GM19324 (cell line): ENCODE measurements around the gene BCAS3.

Source experiments
- ATAC-seq: cut with Tn5 transposase; IDR thresholded peaks from one replicate; pipeline ENCODE4 v1.9.1; 2021; ENCODE audit warnings: mild to moderate bottlenecking, moderate library complexity; ENCODE audit not compliant: unreplicated experiment, low FRiP score

BCAS3 gene

GRCh38 chr17:61299517-61300513, 622.2 kb downstream of the BCAS3 start:
- no peak for ATAC-seq

DNA sequence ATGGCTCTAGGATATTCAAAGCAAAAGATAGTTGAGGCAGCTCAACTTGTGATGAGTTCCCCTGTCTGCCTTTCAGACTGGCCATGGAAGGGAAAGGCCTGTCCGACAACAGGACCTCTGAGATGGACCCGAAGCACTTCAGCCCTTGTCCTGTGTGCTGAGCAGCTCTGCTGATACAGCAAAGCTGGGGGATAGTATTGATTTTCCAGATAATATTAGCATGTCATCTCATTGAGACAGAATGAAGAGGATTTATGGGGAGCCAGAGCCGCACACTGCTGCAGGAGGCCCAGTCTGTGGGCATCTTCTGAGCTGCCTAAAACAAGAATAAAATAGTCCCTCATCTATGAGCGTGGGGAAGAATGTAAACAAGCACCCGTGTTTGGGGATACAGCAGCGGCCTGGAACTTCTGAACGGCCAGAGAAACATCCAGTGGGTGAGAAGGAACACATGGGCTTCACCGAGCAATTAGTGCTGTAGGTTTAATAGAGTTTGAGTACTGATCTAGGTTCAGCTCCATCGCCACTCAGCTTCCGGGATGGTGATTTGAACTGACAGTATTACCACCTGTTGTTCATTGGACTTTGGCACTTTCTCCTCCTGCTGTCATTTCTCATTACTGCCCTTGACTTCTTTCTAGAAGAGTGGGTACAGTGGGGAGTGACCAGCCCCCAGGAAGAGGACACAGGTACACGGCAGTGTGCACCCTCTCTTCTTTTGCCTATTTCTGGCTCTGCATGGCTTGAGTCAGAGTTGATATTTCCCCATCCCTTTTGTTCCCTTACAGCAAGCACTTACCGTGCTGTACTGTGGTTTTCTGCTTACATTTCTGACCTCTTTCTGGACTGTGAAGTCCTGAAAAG, 625.5 kb downstream of the BCAS3 start:
- ATAC-seq = no peak

DNA sequence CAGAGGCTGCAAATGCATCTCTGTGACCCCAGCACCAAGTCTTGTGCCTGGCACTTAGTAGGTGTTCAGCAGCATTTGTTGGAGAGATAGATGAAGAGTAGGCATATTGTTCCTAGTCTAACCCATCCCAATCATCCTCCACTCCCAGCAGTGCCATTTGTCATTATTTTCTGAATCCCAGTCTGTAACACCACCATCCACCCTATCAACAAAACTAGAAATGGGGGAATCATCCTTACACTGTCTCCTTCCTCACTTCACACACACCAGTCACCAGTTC, 626.1 kb downstream of the BCAS3 start:
- no peak for ATAC-seq

DNA sequence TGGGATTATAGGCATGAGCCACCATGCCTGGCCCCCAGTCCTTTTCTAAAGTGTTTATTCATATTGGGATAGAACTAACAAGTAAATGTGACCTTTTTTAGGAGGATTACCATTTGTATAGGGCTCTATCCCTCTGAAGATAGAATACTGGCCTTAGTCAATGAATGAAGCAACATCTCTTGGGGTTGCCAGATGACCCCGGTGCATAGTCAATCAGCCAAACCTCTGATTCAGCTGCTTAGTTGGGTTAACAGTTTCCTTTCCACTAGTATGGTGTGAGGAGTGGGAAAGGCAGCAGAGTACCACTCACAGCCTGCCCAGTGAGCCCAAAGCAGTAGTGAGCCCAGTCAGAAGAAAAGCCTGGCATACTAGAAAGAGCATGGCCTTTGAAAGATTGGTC, 627.4 kb downstream of the BCAS3 start:
- no peak for ATAC-seq

DNA sequence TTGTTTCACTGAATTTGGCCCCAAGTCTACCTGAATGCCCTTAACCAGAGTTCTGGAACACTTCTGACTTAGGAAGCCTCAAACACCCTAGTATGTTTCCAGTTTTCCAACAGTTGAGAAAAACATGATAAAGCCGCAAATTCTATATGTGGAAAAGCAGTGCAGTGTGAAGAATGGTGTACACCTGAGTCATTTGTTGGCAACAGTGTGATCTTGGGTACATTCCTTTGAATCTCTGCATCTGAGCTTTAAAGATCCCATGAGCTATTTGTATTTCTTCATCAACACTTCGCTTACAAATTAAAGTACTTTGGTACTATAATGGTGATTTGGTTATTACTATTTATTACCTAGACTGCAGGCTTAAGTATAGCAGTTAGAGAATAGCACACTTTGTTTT, 628.4 kb downstream of the BCAS3 start:
- no peak for ATAC-seq

DNA sequence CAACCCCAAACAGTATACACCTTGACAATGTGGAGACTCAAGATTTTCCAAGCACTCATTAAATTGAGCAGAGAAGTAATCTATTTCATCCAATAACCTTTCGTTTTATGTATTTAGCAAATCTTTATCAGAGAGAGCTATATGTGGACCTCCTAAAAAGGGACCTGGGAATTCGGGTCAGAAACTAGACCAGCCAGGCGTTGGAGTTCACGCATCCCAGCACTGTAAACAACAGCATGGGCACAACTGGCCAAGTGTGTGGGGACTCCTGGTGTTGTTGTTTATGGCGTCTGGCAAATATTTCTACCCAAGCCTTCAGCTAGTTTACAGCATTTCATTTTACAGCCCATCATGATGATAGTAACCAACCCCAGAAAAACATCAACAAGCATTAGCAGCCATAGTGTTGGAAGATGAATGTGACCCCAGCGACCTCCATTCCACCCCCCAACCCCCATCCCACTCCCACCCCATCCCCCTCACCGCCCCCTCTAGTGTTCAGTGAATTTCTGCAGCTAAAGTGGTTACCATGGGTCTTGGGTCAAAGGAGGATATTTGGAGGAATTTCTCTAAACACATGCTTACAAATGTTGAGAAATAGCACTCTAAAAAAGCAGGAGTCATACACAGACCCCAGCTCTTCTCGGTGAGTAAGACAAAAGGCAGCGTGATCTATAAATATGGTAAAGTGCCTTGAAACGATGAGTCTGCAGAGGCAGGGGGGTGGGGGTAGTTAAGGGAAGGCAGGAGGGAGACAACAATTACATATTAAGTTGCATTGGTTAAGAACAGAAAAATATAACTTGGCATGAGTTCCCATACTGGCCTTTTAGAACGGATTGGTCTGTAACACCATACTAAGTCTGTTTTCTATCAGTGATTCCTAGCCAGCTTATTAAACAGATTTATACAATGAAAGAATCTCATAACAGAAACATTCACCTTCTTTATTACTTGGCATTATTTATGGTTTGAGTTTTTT, 630.5 kb downstream of the BCAS3 start:
- ATAC-seq = no peak

DNA sequence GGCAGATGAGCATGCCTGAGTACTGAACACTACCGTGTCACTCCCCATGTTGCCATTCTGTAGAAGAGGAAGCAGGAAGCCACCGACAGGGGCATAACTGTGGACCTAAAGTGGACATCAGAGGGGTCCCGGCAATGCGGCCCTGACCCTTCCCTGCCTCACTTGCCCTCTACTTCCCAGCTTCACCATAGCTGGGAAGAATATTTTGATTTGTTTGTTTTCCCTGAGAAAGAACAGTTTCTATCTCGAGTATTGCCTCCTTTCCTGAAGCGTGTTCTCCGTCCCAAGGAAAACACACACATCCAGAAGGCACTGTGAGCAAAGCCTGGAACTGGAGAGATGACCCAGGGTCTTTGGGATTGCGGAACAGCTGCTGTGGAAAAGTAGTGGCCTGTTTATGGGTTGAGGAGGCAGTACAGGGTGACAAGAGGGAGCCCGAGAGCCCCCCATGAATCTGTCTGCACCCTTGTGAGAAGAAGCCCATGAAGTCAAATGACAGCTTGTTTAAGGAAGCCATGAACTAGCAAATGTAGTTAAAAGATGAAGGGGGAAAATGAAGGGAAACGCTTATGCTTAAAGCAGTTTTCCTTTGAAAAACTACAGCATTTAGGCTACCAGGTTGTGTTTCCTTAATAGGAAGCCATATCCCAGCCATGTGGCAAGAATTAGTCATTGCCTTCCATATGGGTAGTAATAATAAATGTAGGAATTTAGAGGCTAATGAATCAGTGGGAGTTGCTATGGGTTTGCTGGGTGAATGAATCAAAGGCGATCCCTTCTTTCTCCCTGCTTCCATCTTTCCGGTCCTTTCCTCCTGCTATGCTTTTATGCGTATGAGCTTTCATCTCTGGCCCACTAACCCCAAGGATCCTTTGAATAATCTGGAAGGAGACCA, 632.0 kb downstream of the BCAS3 start:
- no peak for ATAC-seq

DNA sequence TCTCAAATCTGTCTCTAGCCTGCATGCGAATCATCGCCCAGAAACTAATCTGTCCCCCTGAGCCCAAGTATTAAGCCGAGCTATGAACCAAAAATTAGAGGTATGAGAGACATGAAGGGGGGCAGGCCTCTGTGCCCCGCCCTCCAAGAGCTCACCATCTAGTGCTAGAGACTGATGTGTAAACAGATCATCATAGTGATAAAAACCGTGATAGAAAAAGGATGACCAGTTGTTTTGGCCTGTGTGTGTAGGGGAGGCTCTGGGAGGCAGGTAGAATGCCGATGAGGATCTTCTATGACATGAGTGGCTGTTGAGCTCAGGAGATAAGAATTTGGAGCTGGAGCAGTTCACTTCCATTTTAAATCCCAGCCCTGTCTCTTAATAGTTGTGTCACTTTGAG, 632.9 kb downstream of the BCAS3 start:
- ATAC-seq = no peak

- no peak for ATAC-seq
Measured at GRCh38 chr17:61312406-61313295, 635.0 kb downstream of the BCAS3 start.

GRCh38 chr17:61313461-61314326, 636.0 kb downstream of the BCAS3 start:
- no peak for ATAC-seq

DNA sequence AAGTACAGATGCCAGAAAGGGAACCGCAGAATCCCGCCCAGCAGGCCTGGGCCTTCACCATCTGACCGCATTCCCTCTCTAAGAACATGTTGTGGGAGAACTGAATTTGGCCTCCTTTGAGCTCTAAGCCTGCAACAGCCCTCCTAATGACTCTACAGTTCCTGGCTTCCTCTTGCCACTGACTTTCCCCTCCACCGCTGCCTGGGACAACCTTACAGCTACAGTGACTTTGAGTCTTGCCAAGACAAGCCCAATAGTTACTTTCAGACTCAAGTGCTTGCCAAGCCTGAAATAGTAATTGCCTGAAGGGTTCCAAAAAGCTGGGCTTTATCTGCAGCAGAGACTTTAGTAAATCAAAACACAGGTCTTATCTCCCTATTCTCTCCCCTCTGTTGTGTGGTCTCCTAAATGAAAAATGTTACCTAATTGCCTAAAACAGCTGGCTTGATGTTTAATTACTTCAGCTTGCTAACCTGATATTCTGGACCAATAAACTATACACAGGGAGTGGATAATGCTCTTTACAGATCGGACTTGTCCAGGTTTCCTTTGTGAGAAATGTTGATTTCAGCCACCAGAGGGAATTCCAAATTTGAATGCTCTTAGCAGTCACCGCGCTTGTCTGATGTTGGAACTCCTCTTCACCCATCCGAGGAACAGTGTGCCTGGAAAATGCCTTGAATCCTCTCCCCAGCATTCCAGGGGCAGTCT, 636.9 kb downstream of the BCAS3 start:
- ATAC-seq = no peak

- no peak for ATAC-seq
Measured at GRCh38 chr17:61316633-61317032, 639.0 kb downstream of the BCAS3 start.

GRCh38 chr17:61317779-61318178, 640.1 kb downstream of the BCAS3 start:
- ATAC-seq = no peak

DNA sequence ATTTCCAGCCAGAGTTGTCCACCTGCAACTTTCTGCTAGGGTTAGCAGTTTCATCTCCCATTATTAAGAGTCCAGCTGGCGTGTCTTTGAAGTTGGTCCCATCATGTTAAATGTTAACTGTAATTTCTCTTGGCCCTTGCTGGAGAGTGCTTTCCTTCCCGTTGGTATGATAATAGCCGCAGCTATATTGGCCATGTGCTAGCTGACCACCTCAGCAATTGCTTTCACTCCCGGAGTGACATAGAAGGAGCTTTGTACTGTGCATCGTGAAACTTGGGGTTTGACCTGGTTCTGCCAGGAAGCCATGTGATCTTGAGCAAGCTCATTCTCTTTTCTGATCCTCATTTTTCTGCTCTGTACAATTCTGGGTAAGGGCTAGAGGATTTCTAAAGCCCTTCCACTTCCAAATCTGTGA, 641.0 kb downstream of the BCAS3 start:
- ATAC-seq = no peak

DNA sequence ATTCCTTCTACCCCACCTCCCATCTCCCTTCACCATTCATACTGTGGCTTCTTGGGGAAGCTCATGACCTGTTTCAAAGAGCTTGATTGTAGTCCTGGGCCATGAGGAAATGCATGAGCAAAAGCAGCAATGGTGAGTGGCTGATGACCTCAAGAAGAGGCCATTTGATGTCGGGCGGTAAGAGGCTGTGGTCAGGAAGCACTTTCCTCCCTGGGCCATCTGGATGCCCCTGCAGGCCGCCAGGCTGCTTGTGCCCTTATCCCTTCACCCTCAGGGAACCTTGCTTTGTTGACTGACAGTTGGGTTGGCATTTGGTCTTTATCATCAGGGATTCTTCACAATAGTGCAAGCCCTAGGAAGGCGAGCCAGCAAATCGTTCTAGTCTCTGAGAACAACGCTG, 643.7 kb downstream of the BCAS3 start:
- ATAC-seq = no peak

DNA sequence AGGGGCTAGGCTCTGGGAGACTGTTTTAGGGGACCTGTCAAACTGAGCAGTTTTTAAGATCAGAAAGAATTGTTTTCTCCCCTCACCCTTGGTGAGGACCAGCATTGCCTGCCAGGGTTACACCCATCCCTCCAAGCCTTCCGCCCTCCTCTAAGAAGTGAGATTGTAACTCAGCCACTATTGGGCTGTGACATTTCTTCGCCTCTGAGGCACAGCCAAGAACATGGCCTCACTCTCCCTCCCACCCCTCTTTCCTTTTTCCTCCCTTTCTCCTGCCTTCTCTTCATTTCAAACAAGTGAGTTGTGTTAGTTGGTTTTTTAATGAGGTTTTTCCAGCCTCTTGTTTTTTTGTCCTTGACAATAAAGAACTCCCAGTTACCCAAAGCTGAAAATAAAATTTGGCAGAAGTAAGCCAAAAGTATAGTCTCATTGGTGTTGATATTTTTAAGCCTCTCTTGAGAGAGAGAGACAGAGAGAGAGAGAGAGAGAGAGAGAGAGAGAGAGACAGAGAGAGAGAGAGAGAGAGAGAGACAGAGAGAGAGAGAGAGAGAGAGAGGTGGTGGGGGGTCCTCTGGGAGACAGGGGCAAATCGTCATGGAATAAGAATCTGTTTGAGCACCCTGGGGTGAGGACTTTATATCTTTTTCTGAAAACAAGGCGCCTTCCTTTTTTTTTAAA, 644.8 kb downstream of the BCAS3 start:
- ATAC-seq = no peak
